GM19023 (cell line): ENCODE measurements around the gene RBM10.
A peak's percentile ranks its signal among the peaks of the same experiment; 100 is the strongest.

Experiments used
- ATAC-seq: cut with Tn5 transposase; IDR thresholded peaks from one replicate; pipeline ENCODE4 v1.9.1; 2021; ENCODE audit warnings: mild to moderate bottlenecking, moderate library complexity; ENCODE audit not compliant: unreplicated experiment

Gene RBM10

GRCh38 chrX:47216393-47216925 lies 71.4 kb downstream of the RBM10 start:
- ATAC-seq: no peak

GRCh38 chrX:47217121-47217851 lies 72.3 kb downstream of the RBM10 start:
- no peak for ATAC-seq

GRCh38 chrX:47217852-47218279 lies 72.8 kb downstream of the RBM10 start:
- peak; percentile 88 for ATAC-seq

- ATAC-seq: peak; percentile 46
Measured at GRCh38 chrX:47218280-47218919, 73.4 kb downstream of the RBM10 start, which contains the start of gene CDK16. CDK16 (plus strand) TSS chrX:47218681; CDS start chrX:47223558, 4,877 bp downstream.

GRCh38 chrX:47218920-47219815 lies 74.1 kb downstream of the RBM10 start:
- no peak for ATAC-seq

GRCh38 chrX:47221756-47222155 lies 76.7 kb downstream of the RBM10 start:
- ATAC-seq: no peak

- ATAC-seq: no peak
Measured at GRCh38 chrX:47222751-47223350, 77.8 kb downstream of the RBM10 start.

GRCh38 chrX:47223476-47224250 lies 78.6 kb downstream of the RBM10 start:
- ATAC-seq: no peak

- ATAC-seq: no peak
Measured at GRCh38 chrX:47224266-47224895, 79.4 kb downstream of the RBM10 start.

GRCh38 chrX:47224896-47225290 lies 79.9 kb downstream of the RBM10 start:
- ATAC-seq: no peak

- no peak for ATAC-seq
Measured at GRCh38 chrX:47226071-47226470, 81.0 kb downstream of the RBM10 start.

- no peak for ATAC-seq
Measured at GRCh38 chrX:47226531-47227333, 81.7 kb downstream of the RBM10 start.

- ATAC-seq: no peak
Measured at GRCh38 chrX:47227334-47227583, 82.2 kb downstream of the RBM10 start.

- no peak for ATAC-seq
Measured at GRCh38 chrX:47228550-47229270, 83.7 kb downstream of the RBM10 start.

- no peak for ATAC-seq
Measured at GRCh38 chrX:47229427-47229826, 84.4 kb downstream of the RBM10 start.

GRCh38 chrX:47230136-47230868 lies 85.3 kb downstream of the RBM10 start:
- ATAC-seq: no peak

- no peak for ATAC-seq
Measured at GRCh38 chrX:47231167-47231566, 86.1 kb downstream of the RBM10 start.
